Epithelial cell of proximal tubule (primary cell): ENCODE results near the gene TMA7. TPM values are rescaled to one million over a fixed set of nuclear protein-coding genes. Genes with fewer than 3 reads are reported as not detected.

ENCODE experiments used
- DNase-seq: peaks from one replicate; pipeline ENCODE4 v3.0.0-alpha.2; 2011; ENCODE audit warnings: low read depth
- H3K4me3 ChIP-seq: 2 replicates; pipeline ENCODE4 v1.5.1; 2011; ENCODE audit warnings: low read depth, mild to moderate bottlenecking, low read length
- total RNA-seq: library from RNA; depleted of rRNA; stranded (reverse); fragments of >200 nt; gene quantifications from 2 replicates; pipeline ENCODE4 v1.2.3, GENCODE V29; 2015
- TF ChIP-seq, protein P1 (sequence below): conservative IDR thresholded peaks from 2 replicates; pipeline ENCODE4 v1.5.1; 2012; ENCODE audit warnings: low read depth, mild to moderate bottlenecking, low read length

TMA7 gene
- total RNA-seq, 1 donor from 2014 or later: 687 TPM

GRCh38 chr3:48428572-48429316 lies 11.3 kb upstream of the TMA7 start:
- DNase-seq: no peak
- TF ChIP-seq, protein P1, sequence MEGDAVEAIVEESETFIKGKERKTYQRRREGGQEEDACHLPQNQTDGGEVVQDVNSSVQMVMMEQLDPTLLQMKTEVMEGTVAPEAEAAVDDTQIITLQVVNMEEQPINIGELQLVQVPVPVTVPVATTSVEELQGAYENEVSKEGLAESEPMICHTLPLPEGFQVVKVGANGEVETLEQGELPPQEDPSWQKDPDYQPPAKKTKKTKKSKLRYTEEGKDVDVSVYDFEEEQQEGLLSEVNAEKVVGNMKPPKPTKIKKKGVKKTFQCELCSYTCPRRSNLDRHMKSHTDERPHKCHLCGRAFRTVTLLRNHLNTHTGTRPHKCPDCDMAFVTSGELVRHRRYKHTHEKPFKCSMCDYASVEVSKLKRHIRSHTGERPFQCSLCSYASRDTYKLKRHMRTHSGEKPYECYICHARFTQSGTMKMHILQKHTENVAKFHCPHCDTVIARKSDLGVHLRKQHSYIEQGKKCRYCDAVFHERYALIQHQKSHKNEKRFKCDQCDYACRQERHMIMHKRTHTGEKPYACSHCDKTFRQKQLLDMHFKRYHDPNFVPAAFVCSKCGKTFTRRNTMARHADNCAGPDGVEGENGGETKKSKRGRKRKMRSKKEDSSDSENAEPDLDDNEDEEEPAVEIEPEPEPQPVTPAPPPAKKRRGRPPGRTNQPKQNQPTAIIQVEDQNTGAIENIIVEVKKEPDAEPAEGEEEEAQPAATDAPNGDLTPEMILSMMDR: no peak

DNA sequence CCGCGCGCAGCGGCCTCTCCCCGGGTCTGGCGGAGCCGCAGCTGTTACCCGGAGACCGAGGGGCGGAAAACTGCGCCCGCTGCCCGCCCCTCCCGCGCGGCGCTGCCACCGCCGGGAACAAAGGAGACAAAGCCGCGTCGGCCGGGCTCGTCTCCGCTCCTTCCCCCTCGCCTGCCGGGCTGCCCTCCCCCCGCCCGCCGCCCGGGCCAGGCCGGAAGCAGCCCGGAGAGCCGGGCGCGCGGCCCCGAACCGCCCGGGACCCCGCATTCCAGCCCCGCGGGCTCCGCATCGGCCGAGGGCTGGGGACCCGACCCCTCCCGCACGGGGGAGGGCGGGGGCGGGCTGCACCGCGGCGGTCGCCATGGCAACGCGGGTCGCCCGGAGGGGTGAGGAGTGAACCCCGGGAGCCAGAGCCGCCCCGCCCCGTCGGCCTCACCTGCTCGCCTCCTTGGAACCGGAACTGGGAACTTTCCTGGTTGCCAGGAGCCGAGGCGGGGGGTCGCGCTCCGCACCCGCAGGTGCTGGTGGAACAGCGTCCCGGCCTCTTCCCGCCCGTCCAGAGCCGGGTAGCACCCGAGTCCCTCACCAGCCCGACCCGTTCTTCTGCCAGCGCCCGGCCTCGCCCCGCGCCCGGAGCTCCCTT lies 10.6 kb upstream of the TMA7 start:
- H3K4me3 ChIP-seq: peak overlapping the region; percentile 79
- DNase-seq: no peak
- TF ChIP-seq, protein P1: no peak

More at GRCh38 chr3:48428572-48429316, 11.3 kb upstream of the TMA7 start:
- peak overlapping the region; percentile 79 for H3K4me3 ChIP-seq

DNA sequence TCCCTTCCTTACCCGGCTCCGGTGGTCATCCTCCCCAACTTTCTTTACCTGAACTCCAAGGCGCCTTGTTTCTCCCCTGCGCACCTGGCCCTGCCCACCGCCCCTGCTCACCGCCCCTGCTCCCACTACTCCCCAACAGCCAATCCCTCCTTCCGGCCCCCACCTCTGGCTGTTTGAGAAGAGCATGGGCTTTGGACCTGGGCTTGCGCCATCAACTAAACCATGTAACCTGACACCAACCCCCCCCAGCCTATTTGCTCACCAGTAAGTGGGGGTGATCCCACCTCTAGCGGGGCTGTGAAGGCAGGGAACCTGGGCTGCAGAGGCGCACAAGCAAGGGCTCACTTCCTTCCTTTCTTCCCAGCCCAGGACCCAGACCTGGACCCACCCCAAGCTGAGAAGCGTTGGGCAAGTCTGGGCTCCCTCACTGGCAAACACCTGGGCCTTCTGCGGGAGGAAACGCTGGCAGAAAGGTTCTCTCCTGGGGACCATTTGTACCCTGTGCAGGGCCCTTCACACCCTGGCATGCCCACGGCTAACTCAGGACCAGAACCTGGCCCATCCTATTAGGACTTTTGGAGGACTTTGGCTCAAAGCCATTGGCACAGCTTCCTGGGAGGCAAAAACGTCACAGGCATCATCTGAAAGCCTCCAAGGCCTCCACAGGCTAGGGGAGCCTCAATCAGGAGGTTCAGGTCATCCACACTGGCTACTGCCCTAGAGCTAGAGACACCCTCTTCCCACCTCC lies 9.9 kb upstream of the TMA7 start, which contains the start of gene PLXNB1:
PLXNB1 (minus strand) TSS at position 127 of the 748 bp plus-strand sequence. CDS start 5,475 bp downstream, outside the sequence.
- no peak for DNase-seq
- peak within 1 kb of the TSS; percentile 79 for H3K4me3 ChIP-seq
- TF ChIP-seq, protein P1: no peak

- TF ChIP-seq, protein P1: no peak
- H3K4me3 ChIP-seq: no peak overlapping the region
- no peak for DNase-seq
Observed at GRCh38 chr3:48430708-48431101, 9.4 kb upstream of the TMA7 start.

- TF ChIP-seq, protein P1: no peak
- no peak overlapping the region for H3K4me3 ChIP-seq
- no peak for DNase-seq
Observed at GRCh38 chr3:48431224-48432029, 8.6 kb upstream of the TMA7 start.
